Stimulated activated CD8-positive, alpha-beta memory T cell treated with anti-CD3 and anti-CD28 coated beads, Interleukin-12 subunit alpha, Interleukin-12 subunit beta, amount 100 ng/mL, for 1 hour (primary cell): ENCODE results near the gene SDK1.

Experiments
- DNase-seq: peaks from one replicate; pipeline ENCODE4 v3.0.0-alpha.2; 2020; ENCODE audit warnings: low read depth

The SDK1 gene

DNA sequence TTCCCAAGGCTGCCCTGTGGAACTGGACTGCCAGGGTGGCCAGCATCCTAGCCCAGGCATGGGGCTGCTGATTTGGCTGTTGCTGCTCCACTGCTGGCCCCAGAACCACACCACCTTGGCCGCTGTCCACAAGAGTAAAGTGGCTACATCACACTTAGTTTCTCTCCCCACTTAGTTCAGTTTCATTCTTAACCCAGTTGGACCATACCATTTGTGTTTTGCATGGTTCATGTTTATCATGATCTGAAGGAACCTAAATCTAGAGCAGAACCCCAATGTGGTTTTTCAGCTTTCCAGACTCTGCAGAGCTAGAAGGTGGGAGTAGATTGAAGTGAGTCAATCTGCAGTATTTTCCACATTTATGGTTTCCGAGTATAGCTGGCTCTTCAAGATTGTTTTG is 32.8 kb downstream of the SDK1 start:
- DNase-seq, result no peak

GRCh38 chr7:3336042-3336665 is 35.1 kb downstream of the SDK1 start:
- DNase-seq, result no peak

GRCh38 chr7:3338161-3338560 is 37.1 kb downstream of the SDK1 start:
- DNase-seq, result no peak

DNA sequence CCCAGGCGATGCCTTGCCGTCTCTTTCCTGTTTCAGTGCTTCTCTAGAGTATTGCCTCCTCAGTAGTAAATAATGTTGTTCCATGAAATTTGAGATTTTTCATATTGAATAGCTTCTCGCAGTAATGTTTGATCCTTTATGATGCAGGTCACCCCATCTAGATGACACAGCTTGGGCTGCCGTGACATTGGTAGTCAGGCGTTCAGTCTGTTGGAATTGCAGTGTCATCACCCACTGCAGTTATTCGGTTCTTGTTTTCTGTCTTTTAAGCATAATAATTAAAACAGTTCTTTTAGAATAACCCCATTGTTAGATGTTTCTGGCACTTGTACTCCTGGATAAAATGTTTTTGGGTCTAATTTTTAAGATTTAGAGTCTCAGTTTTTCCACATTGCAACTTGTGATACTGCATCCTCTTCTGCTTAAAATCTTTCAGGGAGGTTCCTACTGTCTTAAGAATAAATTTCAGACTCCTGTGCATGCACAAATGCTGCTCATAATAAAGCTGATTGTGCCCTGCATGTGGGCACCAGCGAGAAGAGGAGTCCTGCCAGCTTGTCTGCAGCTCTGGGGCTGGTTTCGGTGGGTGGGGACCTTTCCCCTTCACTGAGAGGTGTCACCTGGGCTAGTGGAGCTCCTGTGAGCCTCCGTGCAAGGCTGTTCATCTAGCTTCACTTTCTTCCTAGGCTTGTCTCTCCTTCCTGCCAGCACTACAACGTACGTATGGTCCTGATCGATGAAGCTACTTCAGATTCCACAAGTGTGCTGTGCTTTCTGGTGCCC is 44.8 kb downstream of the SDK1 start:
- no peak for DNase-seq

GRCh38 chr7:3349126-3349525 is 48.1 kb downstream of the SDK1 start:
- no peak for DNase-seq

DNA sequence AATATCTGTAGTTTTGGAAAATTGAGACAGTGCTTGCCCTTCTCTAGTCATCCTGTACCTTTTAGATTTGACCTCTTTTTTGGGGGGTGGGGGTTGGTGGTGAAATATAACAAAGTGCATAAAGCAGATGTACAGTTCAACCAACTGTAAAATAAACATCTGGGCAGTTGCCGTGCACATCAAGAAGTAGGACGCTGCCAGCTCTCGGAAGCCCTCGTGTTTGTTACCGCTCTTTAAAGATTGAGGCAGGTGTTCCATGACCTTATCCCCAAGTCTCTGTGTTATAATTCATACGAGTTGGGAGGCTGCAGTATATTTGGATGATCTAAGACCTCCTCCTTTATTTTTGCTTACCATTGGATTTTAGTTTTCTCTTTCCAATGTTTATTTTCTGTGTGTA is 55.1 kb downstream of the SDK1 start:
- no peak for DNase-seq

GRCh38 chr7:3358991-3359390 is 57.9 kb downstream of the SDK1 start:
- DNase-seq, result no peak

- no peak for DNase-seq
Measured at GRCh38 chr7:3367261-3367660, 66.2 kb downstream of the SDK1 start.

DNA sequence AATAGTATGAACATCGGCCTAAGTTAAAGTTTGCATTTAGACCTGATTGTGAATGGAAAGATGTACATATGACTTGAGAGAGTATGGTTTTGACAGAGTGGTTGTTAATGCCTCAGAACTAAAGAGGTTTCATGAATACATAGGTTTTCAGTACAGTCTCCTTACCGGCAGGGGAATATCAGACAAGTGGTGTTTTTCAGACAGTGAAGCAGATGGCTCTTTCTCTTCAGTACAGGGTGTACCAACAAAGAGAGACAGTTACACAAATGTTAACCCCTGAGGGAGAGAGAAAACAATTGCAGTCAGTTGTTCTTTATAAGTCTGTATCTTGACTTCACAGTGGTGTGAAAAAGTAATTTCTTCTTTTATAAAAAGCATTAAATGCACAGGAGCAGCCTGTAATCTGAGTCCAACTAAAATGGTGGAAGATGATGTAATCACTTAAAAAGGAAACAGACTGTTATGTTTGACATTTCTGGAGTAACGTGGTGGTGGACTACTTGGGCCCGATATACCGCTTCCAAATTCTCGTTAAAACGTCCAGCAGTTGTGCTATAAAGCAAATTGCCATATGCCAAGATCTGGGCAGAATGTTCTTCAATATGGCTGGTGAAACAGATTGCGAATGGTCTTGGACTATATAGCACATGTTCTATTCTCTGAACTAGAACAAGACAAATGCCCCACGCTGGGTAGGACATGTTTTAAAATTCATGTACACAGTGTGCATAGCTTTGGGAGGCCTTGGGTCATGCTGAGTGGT is 69.2 kb downstream of the SDK1 start:
- DNase-seq, result no peak

GRCh38 chr7:3370921-3371320 is 69.9 kb downstream of the SDK1 start:
- no peak for DNase-seq

DNA sequence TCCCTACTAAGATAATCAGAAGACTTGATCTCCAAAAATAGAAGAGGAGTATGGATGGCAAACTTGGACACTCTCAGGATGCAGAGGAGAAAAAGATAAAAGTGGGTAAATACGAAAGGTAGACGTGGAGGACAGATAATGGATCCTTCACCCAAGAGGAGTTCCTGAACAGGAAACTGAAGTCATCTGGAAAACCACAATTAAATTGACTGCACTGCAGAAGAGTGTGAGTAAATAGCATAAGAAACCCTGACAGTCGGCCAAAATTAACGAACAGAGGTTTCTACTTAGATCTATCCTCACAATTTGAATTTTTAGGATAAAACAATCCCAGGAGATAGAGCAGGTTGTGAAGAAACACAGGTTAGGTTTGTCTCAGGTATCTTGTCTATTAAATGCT is 70.5 kb downstream of the SDK1 start:
- DNase-seq, result no peak

GRCh38 chr7:3374239-3374638 is 73.2 kb downstream of the SDK1 start:
- no peak for DNase-seq

DNA sequence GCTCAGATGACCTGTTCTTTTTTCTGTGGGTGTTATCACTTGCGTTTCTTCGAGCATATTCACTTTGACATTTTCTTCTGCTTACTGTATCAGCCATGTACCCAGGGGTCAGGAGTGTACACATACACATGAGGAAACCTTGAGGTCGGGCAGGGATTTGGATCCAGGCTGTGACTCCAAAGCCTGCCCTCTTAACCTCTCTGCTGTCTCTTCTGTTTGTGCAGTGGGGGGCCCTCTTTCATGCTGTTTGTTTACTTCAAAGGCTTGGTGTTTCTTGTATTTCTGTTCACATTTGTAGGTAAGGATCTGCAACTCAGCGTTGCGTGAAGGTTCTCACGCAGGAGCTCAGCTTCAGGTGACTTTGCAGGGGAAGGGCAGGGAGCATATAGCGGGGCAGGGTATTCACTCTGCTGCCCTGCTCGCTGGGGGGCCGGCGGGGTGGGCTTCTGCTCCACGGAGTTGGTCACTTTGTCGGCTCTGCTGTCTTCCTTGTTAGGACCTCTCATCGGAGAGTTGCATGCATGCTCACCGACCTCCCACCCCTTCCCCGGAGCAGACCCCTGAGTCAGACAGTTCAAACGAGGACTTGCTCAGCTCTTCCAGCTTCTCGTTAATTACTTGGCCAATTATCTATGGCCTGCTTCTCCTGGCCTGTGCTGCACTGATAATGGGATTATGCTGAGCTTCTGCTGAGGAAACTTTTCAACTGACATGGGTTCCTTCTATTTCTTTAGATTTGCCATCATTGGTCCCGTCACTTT is 77.5 kb downstream of the SDK1 start:
- no peak for DNase-seq

DNA sequence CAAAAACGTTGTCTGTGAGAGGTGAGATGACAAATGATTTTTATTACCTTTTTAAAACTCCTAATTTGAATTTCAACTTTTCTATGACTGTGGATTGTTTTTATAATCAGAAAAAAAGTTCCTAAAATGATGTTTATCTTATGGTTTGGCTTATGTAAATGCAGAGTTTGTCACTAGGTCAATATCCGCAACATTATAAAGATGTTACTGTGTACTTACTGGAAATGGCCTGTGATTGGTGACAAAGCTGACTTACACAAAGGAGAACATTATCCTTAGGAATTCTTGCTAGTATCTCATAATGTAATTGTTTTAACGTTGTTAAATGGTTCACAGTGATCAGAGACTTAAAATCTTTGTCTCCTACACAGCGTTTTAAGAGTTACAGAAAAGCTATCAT is 79.0 kb downstream of the SDK1 start:
- no peak for DNase-seq

GRCh38 chr7:3380886-3381685 is 80.0 kb downstream of the SDK1 start:
- no peak for DNase-seq

GRCh38 chr7:3386423-3387190 is 85.6 kb downstream of the SDK1 start:
- no peak for DNase-seq

- DNase-seq, result no peak
Measured at GRCh38 chr7:3393862-3394261, 92.8 kb downstream of the SDK1 start.

DNA sequence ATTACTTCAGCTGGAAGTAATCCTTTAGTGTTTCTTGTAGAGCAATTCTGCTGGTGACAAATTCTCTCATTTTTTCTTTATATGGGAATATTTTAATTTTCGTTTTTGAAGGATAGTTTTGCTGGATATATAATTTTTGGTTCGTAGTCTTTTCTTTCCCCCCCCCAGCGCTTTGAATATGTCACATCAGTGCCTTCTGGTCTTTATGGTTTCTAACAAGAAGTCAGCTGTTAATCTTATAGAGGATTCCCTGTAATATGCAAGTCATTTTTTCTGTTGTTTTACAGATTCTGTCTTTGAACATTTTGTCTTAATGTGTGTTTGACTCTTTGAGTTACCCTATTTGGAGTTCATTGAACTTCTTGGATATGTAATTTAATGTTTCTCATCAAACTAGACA is 96.3 kb downstream of the SDK1 start:
- DNase-seq, result no peak

DNA sequence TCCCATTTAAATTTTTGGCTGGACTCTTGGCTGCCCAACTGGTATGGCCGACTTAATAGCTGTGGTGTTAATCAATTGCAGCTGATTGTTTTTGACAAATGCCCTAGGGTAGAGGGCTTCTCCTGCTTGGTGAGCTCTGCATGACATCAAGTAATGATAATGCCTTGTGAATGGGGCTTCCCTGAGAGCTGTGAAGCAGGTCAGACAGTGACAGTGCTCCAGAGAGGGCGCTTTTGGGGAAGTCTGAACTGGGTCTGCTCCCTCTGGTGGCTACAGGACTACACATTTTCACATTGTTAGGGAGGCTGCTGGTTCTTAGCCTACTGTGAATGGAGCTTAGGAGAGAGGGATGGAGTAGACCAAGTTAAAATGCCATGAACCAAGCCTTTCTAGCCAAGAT is 98.8 kb downstream of the SDK1 start:
- no peak for DNase-seq

DNA sequence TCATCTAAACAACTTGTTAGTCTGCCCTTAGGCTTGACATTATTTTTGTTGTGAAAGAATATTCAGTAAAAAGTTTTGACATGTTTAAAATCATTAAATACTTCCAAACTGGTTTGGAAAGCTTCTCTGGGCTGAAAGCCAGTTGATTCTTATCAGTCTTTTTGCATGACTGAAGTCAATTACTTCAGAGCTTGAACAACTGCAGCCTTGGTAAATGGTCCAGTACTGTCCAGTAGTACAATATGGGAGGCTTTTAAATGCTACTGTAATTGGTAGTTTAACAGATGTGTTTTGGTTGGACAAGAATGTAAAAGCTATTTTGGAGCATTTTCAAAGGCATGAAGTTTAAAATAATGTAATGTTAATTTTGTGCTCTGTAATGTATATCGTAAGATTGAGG is 103.4 kb downstream of the SDK1 start:
- DNase-seq, result no peak
